Prostate gland (tissue), 2 donors: ENCODE measurements around the gene TBC1D32. TPM values are rescaled to one million over a fixed set of nuclear protein-coding genes. Genes with fewer than 3 reads are reported as not detected.

Experiments used
- DNase-seq: peaks from one replicate; pipeline ENCODE4 v3.0.0-alpha.2; 2019; ENCODE audit warnings: low spot score
- H3K27ac ChIP-seq, 2 donors: fragments of 200-600 bp; sonication (generic); 2 replicates each; pipeline ENCODE4 v1.5.1; 2017 to 2019
- H3K27me3 ChIP-seq: fragments of 200-600 bp; sonication (generic); replicated peaks from 2 replicates; pipeline ENCODE4 v1.5.1; 2019; ENCODE audit not compliant: insufficient read depth
- H3K36me3 ChIP-seq, 2 donors: fragments of 200-600 bp; sonication (generic); 1 replicate in 1 of 2; 2 replicates in 1 of 2; pipeline versions ENCODE4 v1.5.1 to v1.8.1; 2017 to 2019
- H3K4me1 ChIP-seq: fragments of 200-600 bp; sonication (generic); replicated peaks from 2 replicates; pipeline ENCODE4 v1.5.1; 2019
- H3K4me3 ChIP-seq, 2 donors: fragments of 200-600 bp; sonication (generic); 2 replicates each; pipeline ENCODE4 v1.5.1; 2017 to 2019
- H3K9me3 ChIP-seq: fragments of 200-600 bp; sonication (generic); 2 replicates; pipeline ENCODE4 v1.5.1; 2017
- CTCF ChIP-seq, 4 experiments: fragments of 200-600 bp in 2 of 4; fragments of 450-650 bp in 2 of 4; sonication (generic) in 2 of 4; IDR thresholded peaks; 1 replicate in 3 of 4; 2 replicates in 1 of 4; pipeline ENCODE4 v1.5.1; 2016 to 2019; ENCODE audit warnings: antibody characterized with exemption in 4 of 4, mild to moderate bottlenecking in 2 of 4, moderate library complexity in 2 of 4
- POLR2A ChIP-seq: fragments of 450-650 bp; IDR thresholded peaks from one replicate; pipeline ENCODE4 v1.6.1; 2016; ENCODE audit warnings: antibody characterized with exemption, mild to moderate bottlenecking
- POLR2AphosphoS5 ChIP-seq: sonication (generic); formaldehyde crosslinking; IDR thresholded peaks from one replicate; pipeline ENCODE4 v1.6.1; 2017; ENCODE audit warnings: antibody characterized with exemption
- WGBS: methylation state at CpG from one replicate; pipeline ENCODE4 v1.1.5; 2018; 5-methylcytosine and 5-hydroxymethylcytosine counted together
- intact Hi-C: fragments of 100-400 bp; cut with DNase I; formaldehyde crosslinking; loops from one replicate; pipeline ENCODE4 v1.14.2; 2022
- total RNA-seq, 2 donors: library from RNA; depleted of rRNA; stranded (reverse); fragments of >200 nt; gene quantifications; one replicate each; pipeline ENCODE4 v1.1.0, GENCODE V29; 2016

TBC1D32 gene
- total RNA-seq, 2 donors from 2014 or later = 10.7 to 11.1 TPM

- Histone ChIP-seq H3K9me3 (no peaks in the 10 kb centered on the region), H3K4me3 (no peak overlapping the region), H3K4me1 (no peaks in the 10 kb centered on the region), H3K36me3 (no peaks in the 10 kb centered on the region), H3K27me3 (no peaks in the 10 kb centered on the region), H3K27ac (no peak overlapping the region)
- no peak for DNase-seq
- intact Hi-C loops = no loop called here
- TF ChIP-seq CTCF (IDR thresholded peaks at IDR 0.05) (no peak), POLR2A (no peak), POLR2AphosphoS5 (no peak)
Measured at GRCh38 chr6:121247386-121247785, 86.9 kb downstream of the TBC1D32 start.

GRCh38 chr6:121242386-121242785 lies 91.9 kb downstream of the TBC1D32 start:
- TF ChIP-seq POLR2A (no peak), POLR2AphosphoS5 (no peak)

GRCh38 chr6:121237859-121238258 lies 96.4 kb downstream of the TBC1D32 start:
- H3K27ac ChIP-seq = no peak overlapping the region
- intact Hi-C loops = no loop called here
- WGBS = 92% methylated on average over 1 of the region's 1 CpG
- H3K4me1 ChIP-seq = no peaks in the 10 kb centered on the region
- no peaks in the 10 kb centered on the region for H3K9me3 ChIP-seq
- H3K4me3 ChIP-seq = no peak overlapping the region
- H3K36me3 ChIP-seq = no peaks in the 10 kb centered on the region
- no peaks in the 10 kb centered on the region for H3K27me3 ChIP-seq
- DNase-seq = no peak
- TF ChIP-seq POLR2AphosphoS5 (no peak), CTCF (IDR thresholded peaks at IDR 0.05) (no peak), POLR2A (no peak)

More at GRCh38 chr6:121242386-121242785, 91.9 kb downstream of the TBC1D32 start:
- no peaks in the 10 kb centered on the region for H3K9me3 ChIP-seq
- 93% methylated on average over 2 of the region's 2 CpGs for WGBS
- intact Hi-C loops = no loop called here
- no peak for DNase-seq
- no peaks in the 10 kb centered on the region for H3K27me3 ChIP-seq
- H3K36me3 ChIP-seq = no peaks in the 10 kb centered on the region
- H3K27ac ChIP-seq = no peak overlapping the region
- no peaks in the 10 kb centered on the region for H3K4me1 ChIP-seq
- H3K4me3 ChIP-seq = no peak overlapping the region

GRCh38 chr6:121236984-121237383 lies 97.3 kb downstream of the TBC1D32 start:
- no peaks in the 10 kb centered on the region for H3K9me3 ChIP-seq
- intact Hi-C loops = no loop called here
- no peak for TF ChIP-seq POLR2A
- no peak for TF ChIP-seq POLR2AphosphoS5
- no peak for TF ChIP-seq CTCF (IDR thresholded peaks at IDR 0.05)
- no peaks in the 10 kb centered on the region for H3K27me3 ChIP-seq
- no peak overlapping the region for H3K4me3 ChIP-seq
- no peaks in the 10 kb centered on the region for H3K36me3 ChIP-seq
- no peaks in the 10 kb centered on the region for H3K4me1 ChIP-seq
- DNase-seq = no peak
- H3K27ac ChIP-seq = no peak overlapping the region

GRCh38 chr6:121235386-121235785 lies 98.9 kb downstream of the TBC1D32 start:
- H3K4me1 ChIP-seq = no peaks in the 10 kb centered on the region
- intact Hi-C loops = no loop called here
- 100% methylated on average over 3 of the region's 3 CpGs for WGBS
- TF ChIP-seq POLR2AphosphoS5 = no peak
- no peak overlapping the region for H3K4me3 ChIP-seq
- no peaks in the 10 kb centered on the region for H3K9me3 ChIP-seq
- no peaks in the 10 kb centered on the region for H3K36me3 ChIP-seq
- H3K27me3 ChIP-seq = no peaks in the 10 kb centered on the region
- DNase-seq = no peak
- H3K27ac ChIP-seq = no peak overlapping the region

GRCh38 chr6:121223930-121224329 lies 110.3 kb downstream of the TBC1D32 start:
- H3K36me3 ChIP-seq = no peaks in the 10 kb centered on the region
- intact Hi-C loops = no loop called here
- WGBS = 90% methylated on average over 2 of the region's 2 CpGs
- TF ChIP-seq POLR2A = no peak
- no peak for TF ChIP-seq POLR2AphosphoS5
- TF ChIP-seq CTCF (IDR thresholded peaks at IDR 0.05) = no peak
- no peak overlapping the region for H3K27ac ChIP-seq
- no peaks in the 10 kb centered on the region for H3K4me1 ChIP-seq
- H3K4me3 ChIP-seq = no peak overlapping the region
- no peaks in the 10 kb centered on the region for H3K27me3 ChIP-seq
- H3K9me3 ChIP-seq = no peaks in the 10 kb centered on the region
- no peak for DNase-seq
